Measurements from ENCODE around the gene GABBR2. TPM values are rescaled to one million over a fixed set of nuclear protein-coding genes. Genes with fewer than 3 reads are reported as not detected.

Gene GABBR2
- total and polyA plus RNA-seq, 2 donors (not counting 1 experiment from before 2014, with no cell fraction given): 0.03 TPM; not detected in 1

DNA sequence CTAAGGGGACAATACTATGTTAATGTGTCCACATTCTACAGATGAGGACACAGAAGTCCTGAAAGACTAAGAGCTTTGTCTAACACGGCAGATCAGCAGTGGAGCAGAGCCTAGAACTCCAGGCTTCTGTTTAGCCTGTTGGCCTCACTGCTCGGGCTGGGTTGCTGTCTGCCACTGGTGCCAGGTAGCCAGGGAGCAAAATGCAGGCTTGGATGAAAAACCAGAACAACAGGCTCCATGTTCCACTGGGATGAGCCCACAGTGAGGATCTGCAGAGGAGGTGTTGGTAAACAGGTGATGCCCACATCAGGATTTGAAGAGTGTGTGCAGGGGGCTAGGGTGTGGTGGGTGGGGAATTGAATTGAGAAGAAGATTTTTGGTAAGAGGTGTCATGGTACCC lies 339.3 kb downstream of the GABBR2 start:
- WGBS (ENCODE audit: insufficient coverage): 88% methylated on average over 2 of the region's 2 CpGs
- no peak overlapping the region for H3K4me2 ChIP-seq (replicated peaks; ENCODE audit: low read depth, low read length, poor library complexity, severe bottlenecking)
- no peaks in the 10 kb centered on the region for H4K20me1 ChIP-seq (ENCODE audit: control insufficient read depth, insufficient read depth, low read length, poor library complexity, severe bottlenecking)
- ATAC-seq (ENCODE audit: low read depth): no peak
- intact Hi-C loops (cut with micrococcal nuclease): no loop called here
- no peak for DNase-seq
- H3K27me3 ChIP-seq (replicated peaks in 1 of 4; ENCODE audit: control extremely low read depth in 1 of 4, control insufficient read depth in 3 of 4, insufficient read depth in 4 of 4, low read length in 3 of 4): peaks cover 0 to 7% (median 0%) of the 10 kb centered on the region in 4 experiments
- H3K9ac ChIP-seq (ENCODE audit: low read length): no peak overlapping the region
- Mint-ChIP-seq H3K4me1 (peaks cover 2% of the 10 kb centered on the region), H3K4me3 (no peak overlapping the region), H3K27me3 (peaks cover 3% of the 10 kb centered on the region), H3K27ac (no peak overlapping the region), H3K9me3 (ENCODE audit: insufficient read depth) (no peaks in the 10 kb centered on the region)
- peaks cover 0 to under 1% of the 10 kb centered on the region in 2 donors for H3K4me1 ChIP-seq (ENCODE audit: control insufficient read depth in 2 of 2, insufficient read depth in 2 of 2, low read length in 2 of 2)
- H3K79me2 ChIP-seq (ENCODE audit: control insufficient read depth, insufficient read depth, low read length): no peaks in the 10 kb centered on the region
- no peaks in the 10 kb centered on the region for H3K36me3 ChIP-seq (replicated peaks in 1 of 2; ENCODE audit: control extremely low read depth in 1 of 2, control insufficient read depth in 1 of 2, extremely low read depth in 1 of 2, insufficient read depth in 2 of 2, low read length in 1 of 2)
- TF ChIP-seq, protein P1, sequence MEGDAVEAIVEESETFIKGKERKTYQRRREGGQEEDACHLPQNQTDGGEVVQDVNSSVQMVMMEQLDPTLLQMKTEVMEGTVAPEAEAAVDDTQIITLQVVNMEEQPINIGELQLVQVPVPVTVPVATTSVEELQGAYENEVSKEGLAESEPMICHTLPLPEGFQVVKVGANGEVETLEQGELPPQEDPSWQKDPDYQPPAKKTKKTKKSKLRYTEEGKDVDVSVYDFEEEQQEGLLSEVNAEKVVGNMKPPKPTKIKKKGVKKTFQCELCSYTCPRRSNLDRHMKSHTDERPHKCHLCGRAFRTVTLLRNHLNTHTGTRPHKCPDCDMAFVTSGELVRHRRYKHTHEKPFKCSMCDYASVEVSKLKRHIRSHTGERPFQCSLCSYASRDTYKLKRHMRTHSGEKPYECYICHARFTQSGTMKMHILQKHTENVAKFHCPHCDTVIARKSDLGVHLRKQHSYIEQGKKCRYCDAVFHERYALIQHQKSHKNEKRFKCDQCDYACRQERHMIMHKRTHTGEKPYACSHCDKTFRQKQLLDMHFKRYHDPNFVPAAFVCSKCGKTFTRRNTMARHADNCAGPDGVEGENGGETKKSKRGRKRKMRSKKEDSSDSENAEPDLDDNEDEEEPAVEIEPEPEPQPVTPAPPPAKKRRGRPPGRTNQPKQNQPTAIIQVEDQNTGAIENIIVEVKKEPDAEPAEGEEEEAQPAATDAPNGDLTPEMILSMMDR (IDR thresholded peaks at IDR 0.05): no peak
- no peak for TF ChIP-seq EZH2 (IDR thresholded peaks at IDR 0.05; ENCODE audit: borderline replicate concordance, insufficient read depth, low read depth, low read length, poor library complexity, severe bottlenecking)
- no peak overlapping the region for H2AFZ ChIP-seq (ENCODE audit: insufficient read depth, low read depth, low read length, poor library complexity, severe bottlenecking)
- CTCF ChIA-PET: no interaction called here
- no peak overlapping the region for H3K4me3 ChIP-seq (ENCODE audit: control extremely low read depth in 1 of 5, extremely low read depth in 1 of 5, insufficient read depth in 1 of 5, low read depth in 2 of 5, low read length in 4 of 5)
- H3K9me3 ChIP-seq (ENCODE audit: control extremely low read depth in 1 of 3, control insufficient read depth in 2 of 3, insufficient read depth in 1 of 3, low read length in 2 of 3): peaks cover 4 to 19% (median 7%) of the 10 kb centered on the region in 3 donors
- POLR2A ChIA-PET: no interaction called here
- no peak overlapping the region for H3K27ac ChIP-seq (ENCODE audit: low read length in 2 of 2)

DNA sequence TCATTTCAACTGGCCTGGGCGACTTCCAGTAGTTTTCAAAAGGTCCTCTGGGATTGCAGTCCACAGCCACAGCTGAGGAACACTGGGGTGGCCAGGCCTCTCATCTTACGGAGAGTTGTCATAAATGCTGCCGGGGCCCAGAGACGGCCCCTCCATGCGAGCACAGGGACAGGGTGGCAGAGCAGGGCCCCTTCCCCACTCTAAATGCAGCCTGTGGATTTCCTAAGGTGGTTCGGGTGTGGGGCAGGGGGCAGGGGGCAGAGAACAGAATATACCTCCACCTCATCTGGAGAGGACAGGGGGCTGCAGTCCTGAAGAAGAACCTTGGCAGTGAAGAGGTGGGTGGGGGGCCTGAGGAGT lies 339.7 kb downstream of the GABBR2 start:
- ChIA-PET CTCF (no interaction called here), POLR2A (no interaction called here)
- H3K9me3 ChIP-seq (ENCODE audit: control extremely low read depth in 1 of 3, control insufficient read depth in 2 of 3, insufficient read depth in 1 of 3, low read length in 2 of 3): peaks cover 4 to 19% (median 10%) of the 10 kb centered on the region in 3 donors
- no peaks in the 10 kb centered on the region for H3K4me1 Mint-ChIP-seq
- TF ChIP-seq, protein P1 (IDR thresholded peaks at IDR 0.05): no peak
- TF ChIP-seq EZH2 (IDR thresholded peaks at IDR 0.05; ENCODE audit: borderline replicate concordance, insufficient read depth, low read depth, low read length, poor library complexity, severe bottlenecking): no peak
- H3K27ac ChIP-seq (ENCODE audit: low read length in 2 of 2): no peak overlapping the region
- DNase-seq (no peak), ATAC-seq (ENCODE audit: low read depth) (no peak)
- no peak overlapping the region for H3K4me3 Mint-ChIP-seq
- intact Hi-C loops (cut with micrococcal nuclease): no loop called here
- H4K20me1 ChIP-seq (ENCODE audit: control insufficient read depth, insufficient read depth, low read length, poor library complexity, severe bottlenecking): no peaks in the 10 kb centered on the region
- no peak overlapping the region for H3K4me2 ChIP-seq (replicated peaks; ENCODE audit: low read depth, low read length, poor library complexity, severe bottlenecking)
- peaks cover 0 to 7% (median 0%) of the 10 kb centered on the region in 4 experiments for H3K27me3 ChIP-seq (replicated peaks in 1 of 4; ENCODE audit: control extremely low read depth in 1 of 4, control insufficient read depth in 3 of 4, insufficient read depth in 4 of 4, low read length in 3 of 4)
- H3K4me3 ChIP-seq (ENCODE audit: control extremely low read depth in 1 of 5, extremely low read depth in 1 of 5, insufficient read depth in 1 of 5, low read depth in 2 of 5, low read length in 4 of 5): no peak overlapping the region
- H3K9me3 Mint-ChIP-seq (ENCODE audit: insufficient read depth): no peaks in the 10 kb centered on the region
- 92% methylated on average over 3 of the region's 6 CpGs for WGBS (ENCODE audit: insufficient coverage)
- no peaks in the 10 kb centered on the region for H3K4me1 ChIP-seq (ENCODE audit: control insufficient read depth in 2 of 2, insufficient read depth in 2 of 2, low read length in 2 of 2)
- H3K36me3 ChIP-seq (replicated peaks in 1 of 2; ENCODE audit: control extremely low read depth in 1 of 2, control insufficient read depth in 1 of 2, extremely low read depth in 1 of 2, insufficient read depth in 2 of 2, low read length in 1 of 2): no peaks in the 10 kb centered on the region
- no peak overlapping the region for H2AFZ ChIP-seq (ENCODE audit: insufficient read depth, low read depth, low read length, poor library complexity, severe bottlenecking)
- no peak overlapping the region for H3K9ac ChIP-seq (ENCODE audit: low read length)
- peaks cover 3% of the 10 kb centered on the region for H3K27me3 Mint-ChIP-seq
- H3K79me2 ChIP-seq (ENCODE audit: control insufficient read depth, insufficient read depth, low read length): no peaks in the 10 kb centered on the region
- no peak overlapping the region for H3K27ac Mint-ChIP-seq

All from B cell (primary cell).